Activated CD4-positive, alpha-beta T cell treated with anti-CD3 and anti-CD28 coated beads, Interleukin-2, Interleukin-4, amounts not matched to agents 100 ng/mL and 50 ng/mL, durations not matched to agents 16 hours and 8 hours (primary cell): ENCODE data around the gene LYL1.

ENCODE experiments used
- DNase-seq: peaks from one replicate; pipeline ENCODE4 v3.0.0-alpha.2; 2020; ENCODE audit warnings: low spot score

The LYL1 gene

GRCh38 chr19:13056052-13056660, 46.5 kb downstream of the LYL1 start:
- no peak for DNase-seq

DNA sequence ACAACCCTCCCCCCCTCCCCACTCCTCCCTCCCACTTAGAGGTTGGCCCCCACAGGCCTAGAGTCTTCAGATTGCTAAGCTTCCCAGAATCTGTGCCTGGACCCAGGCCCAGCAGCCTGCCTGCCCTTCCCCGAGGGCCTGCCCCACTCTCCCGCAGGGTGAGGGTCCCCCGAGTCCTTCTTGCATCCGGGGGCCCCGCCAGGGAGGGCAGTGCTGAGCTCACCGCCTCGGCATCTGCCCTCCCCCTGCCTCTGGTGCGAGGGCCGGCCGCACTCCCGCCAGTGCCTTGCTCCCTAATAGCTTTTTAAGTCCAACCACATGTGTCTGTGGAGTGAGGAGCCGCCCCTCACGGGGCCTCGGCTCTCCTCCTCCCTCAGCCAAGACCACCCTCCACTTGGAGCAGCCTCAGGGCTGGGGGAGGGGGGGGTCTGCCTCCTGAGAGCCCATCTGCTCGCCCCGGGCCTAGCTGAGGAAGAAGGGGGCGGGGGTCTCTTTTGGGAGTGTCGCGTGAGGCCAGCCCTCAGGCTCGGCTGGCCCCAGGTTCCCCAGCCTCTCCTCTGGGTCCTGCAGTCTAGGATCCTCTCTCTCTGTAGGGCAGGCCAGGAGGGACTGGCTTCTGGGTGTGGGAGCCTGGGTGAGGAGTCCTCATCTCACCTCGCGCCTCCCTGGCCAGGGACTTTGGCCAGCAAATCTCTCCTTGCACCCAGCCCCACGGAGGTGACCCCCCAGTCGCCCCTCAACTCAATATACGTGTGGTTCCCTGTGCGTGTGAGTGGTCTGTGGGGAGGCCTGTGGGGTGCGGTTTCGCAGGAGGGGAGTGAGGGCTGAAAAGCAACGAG, 47.2 kb downstream of the LYL1 start:
- DNase-seq, result no peak

DNA sequence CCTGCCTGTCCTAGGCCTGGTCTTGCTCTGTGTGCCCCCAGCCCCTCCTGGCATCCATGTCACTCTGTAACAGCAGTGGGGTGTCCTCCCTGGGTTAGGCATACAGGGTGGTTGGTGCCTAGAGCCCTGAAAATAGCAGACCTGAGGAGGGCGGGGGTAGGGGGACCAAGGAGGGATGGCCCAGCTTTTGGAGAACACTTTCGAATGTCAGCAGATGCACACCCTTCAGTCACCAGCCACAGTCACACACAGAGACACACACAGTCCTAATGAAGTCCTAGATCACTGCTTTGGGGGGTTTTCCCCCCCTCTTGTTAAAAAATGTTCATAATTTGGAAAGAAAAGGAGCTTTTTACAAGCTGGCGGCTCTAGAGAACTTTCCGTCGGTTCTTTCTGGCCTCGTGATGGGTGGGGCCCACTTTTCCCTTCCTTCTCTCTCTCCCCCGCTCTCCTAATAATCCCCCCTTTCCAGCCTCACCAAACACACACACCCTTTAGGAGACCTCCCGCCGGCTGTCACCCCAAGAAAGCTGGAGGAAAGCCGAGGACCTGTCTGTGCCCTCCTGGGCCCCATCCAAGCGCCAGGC, 47.9 kb downstream of the LYL1 start:
- DNase-seq, result no peak

DNA sequence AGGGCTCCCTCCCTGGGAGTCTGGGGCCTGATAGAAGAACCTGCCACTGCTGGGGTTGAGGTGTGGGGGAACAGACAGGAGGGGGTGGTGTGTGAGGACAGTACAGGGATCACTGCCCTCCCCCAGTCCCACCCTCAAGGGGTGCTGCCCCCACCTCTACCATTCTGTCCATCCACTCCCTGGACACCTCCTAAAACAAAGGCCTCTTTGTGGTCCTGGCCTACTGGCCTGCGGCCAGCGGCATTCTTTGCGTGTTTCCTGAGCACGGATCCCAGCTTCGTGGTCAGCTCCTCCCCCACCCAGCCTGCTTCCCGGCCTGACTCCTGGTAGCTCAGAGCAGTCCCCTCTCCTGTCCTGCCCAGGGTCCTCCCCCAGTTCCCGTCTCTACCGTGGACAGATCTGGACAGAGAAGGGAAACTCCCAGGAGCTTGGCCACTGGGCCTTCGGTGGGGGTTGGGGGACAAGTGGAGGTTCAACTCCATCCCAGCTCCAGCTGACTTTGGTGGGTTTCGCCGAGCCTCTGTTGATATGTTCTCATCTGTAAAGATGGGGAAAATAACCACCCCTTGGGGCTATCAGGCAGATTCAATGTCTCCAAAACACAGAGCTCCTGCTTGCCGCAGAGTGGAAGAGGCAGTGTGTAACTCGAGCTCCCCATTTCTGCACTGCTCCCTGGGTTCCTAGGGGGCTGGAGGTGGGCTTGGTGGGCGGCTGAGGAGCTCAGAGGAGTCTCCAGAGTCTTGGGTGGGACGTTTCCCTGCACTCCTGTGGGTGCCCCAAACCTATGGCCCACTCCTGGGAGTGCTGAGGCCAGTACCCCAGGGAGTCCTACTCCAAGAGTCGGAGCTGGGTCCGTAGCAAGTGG, 48.7 kb downstream of the LYL1 start:
- DNase-seq, result no peak

DNA sequence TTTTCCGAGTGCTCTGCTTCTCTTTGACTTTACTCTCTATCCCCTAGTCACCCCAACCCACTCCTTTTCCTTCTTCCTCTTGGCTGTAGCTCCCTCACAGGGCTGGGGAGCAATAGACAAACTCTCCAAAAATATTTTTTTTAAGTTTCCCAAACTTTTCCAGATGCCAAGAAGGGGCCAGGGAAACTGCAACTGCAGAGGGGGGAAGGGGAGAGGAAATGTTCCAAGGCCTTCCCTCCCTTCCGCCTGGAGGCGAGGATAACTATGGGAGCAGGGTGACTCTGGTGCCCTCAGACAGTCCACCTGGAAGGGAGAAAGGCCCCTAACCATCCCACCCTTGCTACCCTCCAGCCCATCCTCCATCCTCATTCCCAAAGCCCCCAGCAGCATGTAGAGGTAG, 49.4 kb downstream of the LYL1 start:
- DNase-seq, result no peak

DNA sequence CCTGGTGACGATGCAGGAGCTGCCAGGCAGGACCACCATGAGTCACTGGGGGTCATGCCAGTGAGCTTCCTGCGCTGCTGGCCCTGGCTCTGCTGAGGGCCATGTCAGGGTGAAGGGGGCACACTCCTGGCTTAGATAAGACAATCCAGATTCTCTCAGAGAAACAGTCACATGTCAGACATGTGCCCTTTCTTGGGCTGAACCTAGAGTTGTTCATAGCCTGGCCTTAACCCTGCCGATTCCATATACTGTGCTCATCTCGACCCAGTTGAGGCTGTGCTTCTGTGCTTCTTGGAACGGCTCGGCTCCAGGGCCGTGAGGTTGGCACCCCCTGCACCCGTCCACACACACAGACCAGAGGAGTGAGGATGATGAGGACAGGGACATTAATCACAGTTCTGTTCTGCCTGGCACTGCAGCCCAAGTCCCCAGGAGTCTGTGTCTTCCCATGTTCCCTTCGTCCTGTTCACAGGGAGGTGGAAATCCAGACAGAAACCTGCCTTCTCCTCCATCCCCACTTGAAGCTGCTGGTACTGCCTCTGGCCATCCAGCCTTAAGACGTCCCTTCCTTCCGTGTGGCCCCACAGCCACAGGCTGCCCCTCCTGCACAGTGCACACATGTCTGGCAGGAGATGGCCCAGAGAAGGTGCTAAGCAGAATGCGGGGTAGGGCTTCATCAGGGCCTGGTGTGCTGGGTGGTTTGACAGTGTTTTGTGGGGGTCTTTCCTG, 50.0 kb downstream of the LYL1 start:
- DNase-seq, result no peak

- DNase-seq, result no peak
Measured at GRCh38 chr19:13051557-13052165, 51.0 kb downstream of the LYL1 start.

GRCh38 chr19:13050274-13050673, 52.4 kb downstream of the LYL1 start:
- no peak for DNase-seq
